Measurements from ENCODE around the gene APOC4. TPM values are rescaled to one million over a fixed set of nuclear protein-coding genes. Genes with fewer than 3 reads are reported as not detected.

Gene APOC4
- polyA plus RNA-seq, 1 donor (not counting 4 experiments of a cell fraction or from before 2014, with no cell fraction given) = not detected

DNA sequence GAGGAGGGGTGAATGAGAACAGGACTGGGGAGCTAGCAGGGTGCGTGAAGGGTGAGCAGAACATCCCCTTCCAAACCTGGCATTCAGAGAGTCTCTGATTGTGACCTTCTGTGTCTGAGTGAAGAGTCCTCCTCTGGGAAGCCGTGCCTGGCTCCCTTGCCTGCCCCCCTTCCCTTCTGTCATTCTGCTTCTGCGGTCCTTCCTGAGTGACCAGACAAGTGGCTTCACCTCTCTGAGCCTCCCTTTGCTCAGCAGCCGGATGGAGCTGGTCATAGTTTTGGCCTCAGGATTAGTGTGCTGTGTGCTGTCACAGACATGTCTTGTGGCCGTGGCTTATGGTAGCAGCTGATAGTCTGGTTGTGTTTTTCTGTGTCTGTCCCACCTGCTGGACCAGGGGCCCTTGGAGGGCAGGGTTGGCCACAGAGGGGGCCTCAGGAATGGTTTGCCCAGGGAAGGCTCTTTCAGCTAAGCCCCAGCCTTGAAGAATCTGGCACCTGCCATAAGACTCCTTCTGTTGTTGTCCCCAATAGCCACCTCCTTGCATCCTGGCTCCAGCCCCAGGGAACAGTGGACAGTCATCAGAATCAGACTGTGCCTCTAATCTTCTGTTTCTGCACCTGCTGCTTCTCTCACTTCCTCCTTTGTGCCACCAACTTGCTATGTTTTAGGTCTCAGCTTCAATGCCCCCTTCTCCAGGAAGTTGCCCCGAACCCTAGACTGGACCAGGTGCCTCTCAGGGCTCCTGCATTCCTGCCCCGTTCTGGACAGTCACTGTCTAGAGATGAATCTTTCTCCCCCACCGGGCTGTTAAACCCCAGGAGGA is 19.1 kb downstream of the APOC4 start:
- Histone ChIP-seq H4K20me1 (ENCODE audit: control insufficient read depth, extremely low read depth, insufficient read depth, low read length) (peaks cover 5% of the 10 kb centered on the region), H3K9me1 (ENCODE audit: control insufficient read depth, extremely low read depth, insufficient read depth, low read length) (no peaks in the 10 kb centered on the region), H3K27ac (ENCODE audit: control insufficient read depth, insufficient read depth, low read length) (no peak overlapping the region), H2AFZ (ENCODE audit: control insufficient read depth, low read length) (no peak overlapping the region), H3K4me3 (ENCODE audit: control insufficient read depth in 2 of 3, extremely low read depth in 1 of 3, insufficient read depth in 2 of 3, low read depth in 1 of 3, low read length in 3 of 3) (no peak overlapping the region), H3K79me2 (ENCODE audit: control insufficient read depth, insufficient read depth, low read length) (peaks cover 59% of the 10 kb centered on the region), H3K9ac (ENCODE audit: control insufficient read depth, extremely low read depth, insufficient read depth, low read length) (no peak overlapping the region), H3K27me3 (ENCODE audit: control insufficient read depth, extremely low read depth, insufficient read depth, low read length) (no peaks in the 10 kb centered on the region), H3K4me2 (ENCODE audit: control insufficient read depth, extremely low read depth, insufficient read depth, low read depth, low read length) (no peak overlapping the region), H3K36me3 (ENCODE audit: control insufficient read depth in 2 of 2, extremely low read depth in 1 of 2, insufficient read depth in 2 of 2, low read length in 2 of 2) (peaks cover 11 to 26% of the 10 kb centered on the region in 2 experiments), H3K9me3 (ENCODE audit: control insufficient read depth, low read depth, low read length) (no peaks in the 10 kb centered on the region), H3K4me1 (ENCODE audit: control insufficient read depth, extremely low read depth, insufficient read depth, low read length) (peaks cover 12% of the 10 kb centered on the region)
- dilution Hi-C loops (cut with MboI; ENCODE audit: extremely low pct_ligation_motif_present, low sequenced_read_pairs) = no loop called here
- FAIRE-seq (no peak), DNase-seq (ENCODE audit: low read depth, low spot score) (no peak)
- no peak for TF ChIP-seq EZH2 (IDR thresholded peaks at IDR 0.05; ENCODE audit: low read length)
- TF ChIP-seq, protein P1, sequence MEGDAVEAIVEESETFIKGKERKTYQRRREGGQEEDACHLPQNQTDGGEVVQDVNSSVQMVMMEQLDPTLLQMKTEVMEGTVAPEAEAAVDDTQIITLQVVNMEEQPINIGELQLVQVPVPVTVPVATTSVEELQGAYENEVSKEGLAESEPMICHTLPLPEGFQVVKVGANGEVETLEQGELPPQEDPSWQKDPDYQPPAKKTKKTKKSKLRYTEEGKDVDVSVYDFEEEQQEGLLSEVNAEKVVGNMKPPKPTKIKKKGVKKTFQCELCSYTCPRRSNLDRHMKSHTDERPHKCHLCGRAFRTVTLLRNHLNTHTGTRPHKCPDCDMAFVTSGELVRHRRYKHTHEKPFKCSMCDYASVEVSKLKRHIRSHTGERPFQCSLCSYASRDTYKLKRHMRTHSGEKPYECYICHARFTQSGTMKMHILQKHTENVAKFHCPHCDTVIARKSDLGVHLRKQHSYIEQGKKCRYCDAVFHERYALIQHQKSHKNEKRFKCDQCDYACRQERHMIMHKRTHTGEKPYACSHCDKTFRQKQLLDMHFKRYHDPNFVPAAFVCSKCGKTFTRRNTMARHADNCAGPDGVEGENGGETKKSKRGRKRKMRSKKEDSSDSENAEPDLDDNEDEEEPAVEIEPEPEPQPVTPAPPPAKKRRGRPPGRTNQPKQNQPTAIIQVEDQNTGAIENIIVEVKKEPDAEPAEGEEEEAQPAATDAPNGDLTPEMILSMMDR (optimal IDR thresholded peaks at IDR 0.05 in 1 of 3, IDR thresholded peaks at IDR 0.05 in 1 of 3, conservative IDR thresholded peaks at IDR 0.05 in 1 of 3; ENCODE audit: extremely low read depth in 1 of 3, insufficient read depth in 2 of 3, low read length in 3 of 3) = no peak

DNA sequence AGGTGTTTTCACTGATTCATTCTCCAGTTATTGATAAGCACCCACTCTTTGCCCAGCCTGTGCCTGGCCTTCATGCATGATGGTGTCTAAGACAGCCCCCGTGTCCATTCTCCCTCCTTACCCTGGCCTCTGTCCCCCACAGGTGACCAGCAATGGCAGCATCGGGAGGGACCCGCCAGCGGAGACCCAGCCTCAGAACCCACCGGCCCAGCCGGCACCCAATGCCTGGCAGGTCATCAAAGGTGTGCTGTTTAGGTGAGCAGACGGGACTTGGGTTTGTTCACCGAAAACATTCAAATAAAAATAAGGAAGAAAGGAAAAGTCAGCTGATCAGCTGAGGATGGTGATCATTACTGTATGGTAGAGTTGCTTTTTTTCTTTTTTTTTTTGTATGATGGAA is 19.8 kb downstream of the APOC4 start:
- DNase-seq (ENCODE audit: low read depth, low spot score) (no peak), FAIRE-seq (no peak)
- TF ChIP-seq, protein P1 (optimal IDR thresholded peaks at IDR 0.05 in 1 of 3, IDR thresholded peaks at IDR 0.05 in 1 of 3, conservative IDR thresholded peaks at IDR 0.05 in 1 of 3; ENCODE audit: extremely low read depth in 1 of 3, insufficient read depth in 2 of 3, low read length in 3 of 3) = no peak
- no peak for TF ChIP-seq EZH2 (IDR thresholded peaks at IDR 0.05; ENCODE audit: low read length)
- Histone ChIP-seq H2AFZ (ENCODE audit: control insufficient read depth, low read length) (no peak overlapping the region), H4K20me1 (ENCODE audit: control insufficient read depth, extremely low read depth, insufficient read depth, low read length) (peaks cover 1% of the 10 kb centered on the region), H3K9me3 (ENCODE audit: control insufficient read depth, low read depth, low read length) (no peaks in the 10 kb centered on the region), H3K36me3 (ENCODE audit: control insufficient read depth in 2 of 2, extremely low read depth in 1 of 2, insufficient read depth in 2 of 2, low read length in 2 of 2) (peaks cover 11 to 29% of the 10 kb centered on the region in 2 experiments), H3K79me2 (ENCODE audit: control insufficient read depth, insufficient read depth, low read length) (peaks cover 52% of the 10 kb centered on the region), H3K9ac (ENCODE audit: control insufficient read depth, extremely low read depth, insufficient read depth, low read length) (no peak overlapping the region), H3K9me1 (ENCODE audit: control insufficient read depth, extremely low read depth, insufficient read depth, low read length) (no peaks in the 10 kb centered on the region), H3K4me2 (ENCODE audit: control insufficient read depth, extremely low read depth, insufficient read depth, low read depth, low read length) (no peak overlapping the region), H3K4me3 (ENCODE audit: control insufficient read depth in 2 of 3, extremely low read depth in 1 of 3, insufficient read depth in 2 of 3, low read depth in 1 of 3, low read length in 3 of 3) (no peak overlapping the region), H3K27ac (ENCODE audit: control insufficient read depth, insufficient read depth, low read length) (no peak overlapping the region), H3K4me1 (ENCODE audit: control insufficient read depth, extremely low read depth, insufficient read depth, low read length) (peaks cover 5% of the 10 kb centered on the region), H3K27me3 (ENCODE audit: control insufficient read depth, extremely low read depth, insufficient read depth, low read length) (no peaks in the 10 kb centered on the region)
- dilution Hi-C loops (cut with MboI; ENCODE audit: extremely low pct_ligation_motif_present, low sequenced_read_pairs) = no loop called here

All from keratinocyte (primary cell).